HepG2 (cell line): Measurements from ENCODE around the gene ZFAND3. TPM values are rescaled to one million over a fixed set of nuclear protein-coding genes. Genes with fewer than 3 reads are reported as not detected.

Experiments
- ATAC-seq: fragments of 200-7000 bp; cut with Tn5 transposase; 3 replicates; pipeline ENCODE4 v1.9.1; 2020; ENCODE audit warnings: mild to moderate bottlenecking, moderate library complexity
- BruUV-seq: library from RNA; stranded (reverse); fragments of 400-500 nt; replicated peaks from 2 replicates; lab custom pipeline; 2021; lab: Mats Ljungman, UMichigan
- CTCF ChIA-PET: fragments of 300-600 bp; formaldehyde crosslinking; extraction: SDS; loops from one replicate; lab custom pipeline; 2021; ENCODE audit warnings: low total read pairs, inconsistent platforms, low intra/inter-chr PET ratio; lab: Yijun Ruan, JAX
- POLR2A ChIA-PET: fragments of 350-600 bp; sonication (Branson Sonifier 250); formaldehyde crosslinking; loops from one replicate; lab custom pipeline; 2020; ENCODE audit warnings: antibody characterized with exemption, inconsistent platforms; lab: Yijun Ruan, JAX
- DNase-seq: peaks from one replicate; pipeline ENCODE4 v3.0.0-alpha.2; 2015; ENCODE audit warnings: low spot score
- FAIRE-seq: peaks from 3 replicates; lab custom pipeline; 2011; peaks lifted over from hg19 to GRCh38; lab: Jason Lieb, UNC
- H2AFZ ChIP-seq: one replicate; pipeline ENCODE4 v1.6.1; 2011; ENCODE audit warnings: low read length, inconsistent platforms
- H3K27ac ChIP-seq: fragments of 300-600 bp; 3 replicates; pipeline ENCODE4 v1.8.0; 2011; ENCODE audit warnings: mixed run types, mild to moderate bottlenecking, mixed read lengths, low read length, inconsistent platforms; ENCODE audit not compliant: insufficient read depth; ENCODE audit errors: extremely low read length
- H3K27me3 ChIP-seq, 2 experiments: fragments of 200-600 bp in 1 of 2; 2 replicates in 1 of 2; 3 replicates in 1 of 2; pipeline versions ENCODE4 v1.6.0 to v1.8.0; 2011; ENCODE audit warnings: low read length in 2 of 2, mild to moderate bottlenecking in 2 of 2, moderate library complexity in 2 of 2, inconsistent platforms in 1 of 2; ENCODE audit not compliant: insufficient read depth in 2 of 2, control insufficient read depth in 1 of 2
- H3K36me3 ChIP-seq, 2 experiments: fragments of 200-600 bp in 1 of 2; replicated peaks in 1 of 2; 2 replicates in 1 of 2; 3 replicates in 1 of 2; pipeline versions ENCODE4 v1.5.1 to v1.8.0; 2011; ENCODE audit warnings: low read length in 2 of 2, inconsistent platforms in 1 of 2; ENCODE audit not compliant: insufficient read depth in 2 of 2, control insufficient read depth in 1 of 2
- H3K4me1 ChIP-seq: 2 replicates; pipeline ENCODE4 v1.5.1; 2012; ENCODE audit warnings: low read length, inconsistent platforms; ENCODE audit not compliant: insufficient read depth
- H3K4me2 ChIP-seq: 2 replicates; pipeline ENCODE4 v1.6.0; 2011; ENCODE audit warnings: low read depth, low read length, inconsistent platforms
- H3K4me3 ChIP-seq, 3 experiments: fragments of 200-600 bp in 1 of 3; sonication (generic), shearing (Covaris generic) in 1 of 3; replicated peaks in 1 of 3; 2 replicates each; pipeline ENCODE4 v1.5.1; 2011 to 2016; ENCODE audit warnings: low read length in 3 of 3, inconsistent platforms in 2 of 3, low read depth in 2 of 3, mild to moderate bottlenecking in 2 of 3, control low read depth in 1 of 3, mixed read lengths in 1 of 3; ENCODE audit not compliant: insufficient read depth in 1 of 3
- H3K79me2 ChIP-seq: one replicate; pipeline ENCODE4 v1.6.1; 2011; ENCODE audit warnings: low read length, inconsistent platforms; ENCODE audit not compliant: insufficient read depth
- H3K9ac ChIP-seq: 2 replicates; pipeline ENCODE4 v1.6.0; 2011; ENCODE audit warnings: mild to moderate bottlenecking, low read depth, low read length, inconsistent platforms; ENCODE audit not compliant: insufficient read depth
- H3K9me3 ChIP-seq: 2 replicates; pipeline ENCODE4 v1.5.1; 2012; ENCODE audit warnings: mild to moderate bottlenecking, low read length
- H4K20me1 ChIP-seq: 2 replicates; pipeline ENCODE4 v1.6.0; 2011; ENCODE audit warnings: inconsistent platforms, mild to moderate bottlenecking, low read length, moderate library complexity; ENCODE audit not compliant: insufficient read depth
- ADNP ChIP-seq: sonication (generic); formaldehyde crosslinking; IDR thresholded peaks from 2 replicates; pipeline ENCODE4 v1.4.0; 2020; ENCODE audit warnings: missing genetic modification reagents
- MTA3 ChIP-seq: sonication (generic); formaldehyde crosslinking; IDR thresholded peaks from 2 replicates; pipeline ENCODE4 v1.4.0; 2020; ENCODE audit warnings: missing genetic modification reagents
- MTF1 ChIP-seq: sonication (generic); formaldehyde crosslinking; IDR thresholded peaks from 2 replicates; pipeline ENCODE4 v1.5.0; 2020; ENCODE audit warnings: missing genetic modification reagents
- PAF1 ChIP-seq: IDR thresholded peaks from 2 replicates; pipeline ENCODE4 v1.6.1; 2016; ENCODE audit warnings: missing genetic modification reagents, missing compliant biosample characterization
- TCF12 ChIP-seq, 2 experiments: fragments of 450-650 bp in 1 of 2; sonication (generic) in 1 of 2; formaldehyde crosslinking in 1 of 2; IDR thresholded peaks; 2 replicates each; pipeline versions ENCODE4 v1.6.1 to v1.8.0; 2017 to 2022; ENCODE audit warnings: antibody characterized with exemption in 1 of 2, mild to moderate bottlenecking in 1 of 2, missing genetic modification reagents in 1 of 2, moderate library complexity in 1 of 2
- YY1 ChIP-seq: IDR thresholded peaks from 2 replicates; pipeline ENCODE4 v1.6.1; 2011; ENCODE audit warnings: low read length, low read depth, moderate library complexity, mild to moderate bottlenecking; ENCODE audit not compliant: insufficient read depth, insufficient replicate concordance
- ZFP1 ChIP-seq: IDR thresholded peaks from 2 replicates; pipeline ENCODE4 v1.6.1; 2016
- ZNF775 ChIP-seq: sonication (generic); formaldehyde crosslinking; IDR thresholded peaks from 2 replicates; pipeline ENCODE4 v1.4.0; 2020; ENCODE audit warnings: missing genetic modification reagents, mild to moderate bottlenecking, moderate library complexity, borderline replicate concordance
- WGBS: methylation state at CpG from one replicate; pipeline ENCODE4 v1.1.6; 2017; ENCODE audit warnings: low lambda C conversion rate; 5-methylcytosine and 5-hydroxymethylcytosine counted together
- in situ Hi-C: cut with HindIII; loops from 2 replicates; pipeline ENCODE4 v1.10.0; 2017; ENCODE audit warnings: low pct_unique_long_range_greater_than_20kb; ENCODE audit not compliant: extremely low pct_ligation_motif_present
- intact Hi-C: fragments of 100-400 bp; cut with micrococcal nuclease; formaldehyde crosslinking; loops from one replicate; pipeline ENCODE4 v1.10.0; 2022; ENCODE audit not compliant: unreplicated experiment
- polyA plus RNA-seq, 8 experiments: library from polyadenylated mRNA; depleted of rRNA in 3 of 8; stranded (reverse) in 7 of 8; unstranded in 1 of 8; fragments of >200 nt; fragmentation: Illumina TruSeq in 4 of 8; extraction: Trizol in 4 of 8; gene quantifications; 2 replicates each; pipeline versions ENCODE4 v1.2.1 to v1.2.3, GENCODE V29; 2011 to 2016; ENCODE audit warnings: low read depth in 4 of 8, missing spikeins in 1 of 8, mixed read lengths in 1 of 8; ENCODE audit not compliant: insufficient read depth in 1 of 8
- total RNA-seq, 5 experiments: library from RNA; depleted of rRNA; stranded (reverse); fragments of >200 nt; fragmentation: Illumina TruSeq; extraction: Trizol; gene quantifications; 2 replicates each; pipeline ENCODE4 v1.2.3, GENCODE V29; 2016; ENCODE audit warnings: low read depth in 1 of 5
- TF ChIP-seq, protein P1 (sequence below): IDR thresholded peaks from 2 replicates; pipeline ENCODE4 v1.6.1; 2012; ENCODE audit warnings: inconsistent platforms
- TF ChIP-seq, protein P2 (sequence below): conservative IDR thresholded peaks from 2 replicates; pipeline ENCODE4 v1.6.1; 2018; ENCODE audit warnings: missing genetic modification reagents
- TF ChIP-seq, protein P3 (sequence below): sonication (generic); formaldehyde crosslinking; IDR thresholded peaks from 2 replicates; pipeline ENCODE4 v1.8.0; 2022; ENCODE audit warnings: missing genetic modification reagents, mild to moderate bottlenecking, borderline replicate concordance

Gene ZFAND3
- total and polyA plus RNA-seq, 2 of the 13 experiments (the other 11 are each of a cell fraction or from before 2014, with no cell fraction given): 16.4 to 17.1 TPM

DNA sequence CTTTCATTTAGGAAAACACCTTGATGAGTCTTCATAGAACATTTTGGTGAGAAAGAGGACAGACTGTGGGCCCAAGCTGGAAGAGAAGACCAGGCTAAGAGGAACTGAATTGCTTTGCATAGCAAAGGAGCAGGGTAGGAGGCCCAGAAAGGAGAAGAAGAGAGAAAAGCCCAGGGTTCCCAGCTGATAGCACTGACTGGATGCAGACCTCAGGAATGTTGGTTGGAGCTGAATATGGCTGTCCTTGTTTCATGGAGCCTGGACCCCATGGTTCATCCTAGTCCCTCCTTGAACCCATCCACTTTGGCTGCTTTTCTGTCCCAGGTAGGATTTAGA is 18.0 kb upstream of the ZFAND3 start:
- no peaks in the 10 kb centered on the region for H3K27me3 ChIP-seq
- ChIA-PET POLR2A (interaction anchor here (5.0 kb wide), 1 partner anchor 18 kb away, joined by 73 read pairs; the partner anchor contains the start of gene ZFAND3), CTCF (no interaction called here)
- no peaks in the 10 kb centered on the region for H3K79me2 ChIP-seq
- peaks cover 61% of the 10 kb centered on the region for H3K4me1 ChIP-seq
- FAIRE-seq (no peak), DNase-seq (no peak), ATAC-seq (no peak)
- BruUV-seq: no TSS peak
- intact Hi-C loops: no loop called here
- no peak for TF ChIP-seq PAF1 (CRISPR knock-in tag)
- peak; percentile 1; the same call in 1 of the 2 replicates for TF ChIP-seq ADNP (CRISPR knock-in tag)
- TF ChIP-seq, protein P1, sequence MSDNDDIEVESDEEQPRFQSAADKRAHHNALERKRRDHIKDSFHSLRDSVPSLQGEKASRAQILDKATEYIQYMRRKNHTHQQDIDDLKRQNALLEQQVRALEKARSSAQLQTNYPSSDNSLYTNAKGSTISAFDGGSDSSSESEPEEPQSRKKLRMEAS: 0 out of 2 replicates have a peak, but pooled peaks have one; percentile 4
- no peak for TF ChIP-seq TCF12 (IDR thresholded peaks at IDR 0.05)
- TF ChIP-seq TCF12 (CRISPR knock-in tag; IDR thresholded peaks at IDR 0.05): no peak
- TF ChIP-seq ZFP1 (CRISPR knock-in tag): no peak
- H3K36me3 ChIP-seq: no peaks in the 10 kb centered on the region
- no peak overlapping the region for H3K4me3 ChIP-seq
- no peak overlapping the region for H3K9ac ChIP-seq
- H2AFZ ChIP-seq: no peak overlapping the region
- in situ Hi-C loops: no loop called here
- H3K9me3 ChIP-seq: no peaks in the 10 kb centered on the region
- H3K4me2 ChIP-seq: 0 out of 2 replicates have a peak overlapping the region, but pooled peaks have one; percentile 51
- no peaks in the 10 kb centered on the region for H4K20me1 ChIP-seq
- H3K27ac ChIP-seq: no peak overlapping the region

DNA sequence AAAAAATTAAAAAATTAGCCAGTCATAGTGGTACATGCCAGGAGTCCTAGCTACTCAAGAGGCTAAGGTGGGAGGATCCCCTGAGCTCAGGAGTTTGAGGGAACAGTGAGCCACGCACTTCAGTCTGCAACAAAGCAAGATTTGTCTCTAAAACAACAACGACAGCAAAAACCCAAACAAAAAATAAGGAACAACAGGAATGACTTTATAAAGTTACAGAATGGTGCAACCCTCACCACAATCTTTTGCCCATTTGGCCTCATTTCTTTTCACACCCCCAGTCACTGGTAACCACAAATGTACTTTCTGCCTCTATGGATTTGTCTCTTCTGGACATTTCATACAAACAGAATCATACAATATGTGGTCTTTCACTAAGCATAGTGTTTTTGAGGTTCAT is 16.7 kb upstream of the ZFAND3 start:
- FAIRE-seq (no peak), DNase-seq (no peak), ATAC-seq (no peak)
- 0 out of 5 replicates have a peak, but pooled peaks cover 0 to 3% of the 10 kb centered on the region in 2 experiments for H3K27me3 ChIP-seq
- in situ Hi-C loops (no loop called here), intact Hi-C loops (no loop called here)
- no peak overlapping the region for H3K4me3 ChIP-seq
- POLR2A ChIA-PET: no interaction called here
- H4K20me1 ChIP-seq: no peaks in the 10 kb centered on the region
- no peak overlapping the region for H3K4me2 ChIP-seq
- TF ChIP-seq, protein P2, sequence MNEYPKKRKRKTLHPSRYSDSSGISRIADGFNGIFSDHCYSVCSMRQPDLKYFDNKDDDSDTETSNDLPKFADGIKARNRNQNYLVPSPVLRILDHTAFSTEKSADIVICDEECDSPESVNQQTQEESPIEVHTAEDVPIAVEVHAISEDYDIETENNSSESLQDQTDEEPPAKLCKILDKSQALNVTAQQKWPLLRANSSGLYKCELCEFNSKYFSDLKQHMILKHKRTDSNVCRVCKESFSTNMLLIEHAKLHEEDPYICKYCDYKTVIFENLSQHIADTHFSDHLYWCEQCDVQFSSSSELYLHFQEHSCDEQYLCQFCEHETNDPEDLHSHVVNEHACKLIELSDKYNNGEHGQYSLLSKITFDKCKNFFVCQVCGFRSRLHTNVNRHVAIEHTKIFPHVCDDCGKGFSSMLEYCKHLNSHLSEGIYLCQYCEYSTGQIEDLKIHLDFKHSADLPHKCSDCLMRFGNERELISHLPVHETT (CRISPR knock-in tag): no peak
- TF ChIP-seq ZNF775 (CRISPR knock-in tag): no peak
- TF ChIP-seq MTA3 (CRISPR knock-in tag): no peak
- no peak for TF ChIP-seq YY1
- TF ChIP-seq MTF1 (CRISPR knock-in tag): no peak
- TF ChIP-seq, protein P3, sequence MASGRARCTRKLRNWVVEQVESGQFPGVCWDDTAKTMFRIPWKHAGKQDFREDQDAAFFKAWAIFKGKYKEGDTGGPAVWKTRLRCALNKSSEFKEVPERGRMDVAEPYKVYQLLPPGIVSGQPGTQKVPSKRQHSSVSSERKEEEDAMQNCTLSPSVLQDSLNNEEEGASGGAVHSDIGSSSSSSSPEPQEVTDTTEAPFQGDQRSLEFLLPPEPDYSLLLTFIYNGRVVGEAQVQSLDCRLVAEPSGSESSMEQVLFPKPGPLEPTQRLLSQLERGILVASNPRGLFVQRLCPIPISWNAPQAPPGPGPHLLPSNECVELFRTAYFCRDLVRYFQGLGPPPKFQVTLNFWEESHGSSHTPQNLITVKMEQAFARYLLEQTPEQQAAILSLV (CRISPR knock-in tag): no peak
- H3K36me3 ChIP-seq: no peaks in the 10 kb centered on the region
- no TSS peak for BruUV-seq
- no peak overlapping the region for H3K27ac ChIP-seq
- CTCF ChIA-PET: no interaction called here
- H3K79me2 ChIP-seq: no peaks in the 10 kb centered on the region
- no peak overlapping the region for H3K9ac ChIP-seq
- H2AFZ ChIP-seq: no peak overlapping the region
- H3K4me1 ChIP-seq: peaks cover 50% of the 10 kb centered on the region
- H3K9me3 ChIP-seq: no peaks in the 10 kb centered on the region
- WGBS: 62% methylated on average over 2 of the region's 2 CpGs
